ENCODE results near the gene TMEM120B.

Gene TMEM120B

GRCh38 chr12:121770388-121770787 lies 57.8 kb downstream of the TMEM120B start:
- H3K4me3 ChIP-seq (ENCODE audit: low read depth, low read length) = no peak overlapping the region

DNA sequence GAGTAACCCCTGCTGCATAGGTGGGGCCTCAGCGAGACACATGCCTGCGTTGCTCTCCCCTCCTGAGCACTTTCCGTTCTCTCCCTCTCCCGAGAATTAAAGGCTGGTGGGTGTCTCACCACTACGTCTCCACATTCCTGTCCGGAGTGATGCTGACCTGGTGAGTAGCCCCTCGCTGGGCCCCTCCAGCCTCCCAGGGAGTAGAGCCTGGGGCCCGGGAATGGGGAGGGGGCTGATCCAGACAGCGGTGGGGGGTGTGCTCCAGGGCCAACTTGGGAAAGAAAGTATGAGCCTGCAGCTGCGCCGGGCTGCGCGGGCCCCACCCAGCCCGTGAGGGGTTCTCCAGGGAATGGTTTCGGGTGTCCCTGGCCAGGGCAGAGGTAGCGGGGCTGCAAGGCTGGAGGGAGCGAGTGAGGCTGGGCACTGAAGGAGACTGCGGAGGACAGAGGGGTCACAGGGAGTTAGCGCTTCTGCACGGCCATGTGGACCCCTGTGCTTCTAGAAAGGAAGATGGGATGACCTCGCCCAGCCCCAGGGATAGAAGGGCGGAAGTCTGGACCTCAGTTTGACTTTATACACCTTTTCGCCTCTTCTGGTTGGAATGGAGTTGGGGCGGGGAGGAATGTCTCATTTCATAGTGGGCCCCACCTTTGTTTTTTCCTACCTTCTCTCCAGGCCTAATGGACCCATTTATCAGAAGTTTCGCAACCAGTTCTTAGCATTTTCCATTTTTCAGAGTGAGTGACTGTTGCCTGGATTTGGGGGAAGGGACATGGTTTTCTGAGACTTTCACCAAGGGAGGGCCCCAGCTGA lies 58.5 kb downstream of the TMEM120B start:
- H3K4me3 ChIP-seq (ENCODE audit: low read depth, low read length) = no peak overlapping the region

DNA sequence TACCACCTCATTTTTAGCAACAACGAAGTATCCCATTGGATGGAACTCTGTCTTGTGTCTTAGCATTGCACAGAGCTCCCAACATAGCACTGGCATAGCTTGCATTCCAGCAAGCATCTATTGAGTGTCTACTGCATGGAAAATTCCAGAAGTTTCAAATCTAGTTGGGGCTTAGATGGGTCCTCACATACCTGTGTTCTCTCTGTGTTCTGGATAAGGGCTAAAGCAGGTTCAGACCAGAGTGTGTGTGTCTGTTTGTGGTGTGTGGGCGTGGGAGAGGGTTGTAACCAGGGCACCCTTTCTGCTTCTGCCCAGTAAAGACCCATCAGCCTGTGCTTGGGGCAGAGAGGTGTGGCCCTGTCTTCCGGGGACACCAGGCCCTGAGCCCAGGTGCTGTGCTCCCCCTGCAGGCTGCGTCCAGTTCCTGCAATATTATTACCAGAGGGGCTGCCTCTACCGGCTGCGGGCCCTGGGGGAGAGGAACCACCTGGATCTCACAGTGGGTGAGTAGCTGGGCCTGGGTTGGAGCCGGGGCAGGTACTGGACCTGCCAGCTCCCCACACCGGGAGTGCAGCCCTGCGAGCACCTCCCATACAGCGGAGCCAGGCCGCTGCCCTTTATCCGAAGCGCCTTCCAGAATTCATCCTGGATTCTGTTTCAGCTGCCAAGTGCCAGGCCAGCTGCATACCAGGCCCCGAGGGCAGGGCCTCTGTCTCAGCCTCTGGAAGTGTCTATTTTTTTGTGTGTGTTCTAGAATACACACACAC lies 60.6 kb downstream of the TMEM120B start:
- no peak overlapping the region for H3K4me3 ChIP-seq (ENCODE audit: low read depth, low read length)

DNA sequence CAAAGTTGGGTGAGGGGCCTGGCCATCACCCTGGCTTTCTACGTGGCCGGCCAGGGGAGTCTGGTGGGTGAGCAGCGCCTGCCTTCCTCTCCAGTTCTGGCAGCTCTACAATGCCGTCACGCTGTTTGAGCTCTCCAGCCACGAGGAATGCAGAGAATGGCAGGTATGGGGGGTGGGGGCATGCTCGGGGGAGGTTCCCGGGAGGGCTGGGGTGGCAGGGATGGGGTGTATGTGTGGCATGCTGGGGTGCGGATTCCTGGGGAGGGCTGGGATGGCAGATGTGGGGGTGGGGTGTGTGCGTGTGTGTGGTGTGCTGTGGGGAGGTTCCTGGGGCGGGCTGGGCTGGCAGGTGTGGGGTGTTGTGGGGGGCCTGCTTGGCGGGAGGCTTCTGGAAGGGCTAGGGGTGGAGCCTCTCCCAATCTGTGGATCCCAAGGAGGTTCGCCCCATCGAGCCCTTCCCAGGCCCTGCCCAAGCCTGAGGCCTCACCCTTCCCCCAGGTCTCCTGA lies 62.5 kb downstream of the TMEM120B start:
- H3K4me3 ChIP-seq (ENCODE audit: low read depth, low read length) = no peak overlapping the region

DNA sequence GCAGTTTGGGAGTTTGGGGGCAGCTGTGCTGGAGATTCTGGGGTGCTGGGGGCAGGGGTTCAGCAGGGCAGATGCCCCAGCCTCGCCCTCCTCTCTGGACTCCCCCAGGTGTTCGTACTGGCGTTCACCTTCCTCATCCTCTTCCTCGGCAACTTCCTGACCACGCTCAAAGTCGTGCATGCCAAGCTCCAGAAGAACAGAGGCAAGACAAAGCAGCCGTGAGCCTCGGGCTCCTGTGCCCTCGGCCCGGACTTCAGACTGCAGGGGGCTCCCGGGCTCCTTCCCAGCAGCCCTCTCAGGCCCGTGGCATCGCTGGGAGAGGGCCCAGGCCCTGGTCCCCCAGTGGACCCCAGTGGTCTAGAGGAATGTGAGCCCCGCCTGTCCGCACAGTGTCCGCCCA lies 62.9 kb downstream of the TMEM120B start:
- no peak overlapping the region for H3K4me3 ChIP-seq (ENCODE audit: low read depth, low read length)

- H3K4me3 ChIP-seq (ENCODE audit: low read depth, low read length) = no peak overlapping the region
Measured at GRCh38 chr12:121776190-121777098, 63.9 kb downstream of the TMEM120B start.

DNA sequence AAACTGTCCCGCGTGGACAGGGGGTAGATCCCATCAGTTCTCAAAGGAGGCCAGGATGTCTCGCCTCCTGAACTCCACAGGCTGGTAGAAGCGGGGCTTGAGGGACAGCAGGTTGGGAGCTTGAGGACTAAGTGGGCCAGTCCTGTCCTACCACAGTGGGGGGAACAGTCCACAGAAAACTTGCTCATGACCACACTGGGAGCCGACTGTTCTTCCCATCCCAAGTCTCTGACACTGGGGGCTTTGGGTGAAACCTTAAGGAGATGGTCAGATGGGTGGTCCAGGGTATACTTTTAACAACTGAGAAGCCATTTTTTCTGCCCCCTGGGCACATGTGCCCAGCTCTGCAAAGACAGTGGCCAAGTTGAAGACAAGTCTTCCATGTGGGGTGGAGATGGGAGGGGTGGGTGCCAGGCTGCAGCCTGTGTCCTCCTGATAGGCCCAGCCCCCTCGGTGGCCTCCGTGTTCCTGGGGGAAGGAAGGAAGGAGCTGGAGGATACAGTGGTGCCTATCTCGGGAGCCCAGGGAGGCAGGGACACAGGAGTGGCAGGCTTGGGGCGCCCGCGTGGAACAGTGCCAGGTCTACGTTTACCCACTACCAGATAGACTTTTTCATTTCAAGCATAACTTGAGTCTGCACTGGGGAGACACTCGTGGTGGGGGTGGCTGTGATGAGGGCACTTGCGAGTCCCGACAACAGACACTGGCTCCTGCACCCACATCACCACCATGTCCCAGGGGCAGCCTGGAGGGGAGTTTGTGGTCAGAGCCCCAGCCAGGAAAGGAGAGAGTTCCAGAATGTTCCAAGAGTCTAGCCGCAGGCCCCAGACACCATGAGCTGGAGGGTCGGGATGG lies 66.2 kb downstream of the TMEM120B start:
- H3K4me3 ChIP-seq (ENCODE audit: low read depth, low read length) = no peak overlapping the region

DNA sequence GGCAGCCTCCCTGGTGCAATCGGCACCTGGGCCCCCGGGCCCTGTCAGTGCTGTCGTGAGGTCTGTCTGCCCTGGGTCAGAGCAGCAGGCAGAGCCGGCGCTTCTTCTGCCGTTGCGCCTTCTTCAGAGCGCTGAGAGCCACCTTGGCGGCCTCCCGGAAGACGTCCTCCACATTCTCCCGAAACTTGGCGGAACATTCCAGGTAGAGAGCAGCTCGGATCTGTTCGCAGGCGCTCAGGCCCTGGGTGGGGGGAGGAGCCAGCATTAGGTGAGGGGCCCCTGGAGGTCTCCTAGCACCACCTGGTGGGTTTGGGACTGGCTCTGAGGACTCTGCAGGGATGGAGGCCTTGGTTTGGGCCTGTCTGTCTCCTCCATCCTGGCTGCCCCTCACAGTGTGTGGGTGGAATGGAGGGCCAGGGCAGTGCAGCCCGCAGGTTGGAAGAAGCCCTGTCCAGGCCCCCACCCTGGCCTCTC lies 66.9 kb downstream of the TMEM120B start:
- no peak overlapping the region for H3K4me3 ChIP-seq (ENCODE audit: low read depth, low read length)

DNA sequence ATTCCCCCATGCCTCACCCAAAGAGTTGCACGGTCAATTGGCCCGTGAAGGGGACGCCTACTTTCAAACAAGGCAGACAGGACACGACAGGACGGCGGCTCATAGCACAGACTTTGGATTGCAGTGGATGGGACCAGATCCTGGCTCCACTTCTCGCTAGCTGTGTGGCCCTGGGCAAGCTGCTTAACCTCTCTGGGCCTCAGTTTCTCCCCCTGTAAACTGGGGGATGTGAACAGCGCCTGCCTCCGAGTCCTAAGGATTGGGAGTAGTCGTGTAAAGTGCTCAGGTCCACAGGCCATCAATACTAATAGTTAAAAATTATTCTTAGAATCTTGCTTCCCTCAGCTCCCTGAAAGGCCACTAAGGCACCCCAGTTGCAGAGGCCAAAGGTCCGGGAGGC lies 67.9 kb downstream of the TMEM120B start:
- H3K4me3 ChIP-seq (ENCODE audit: low read depth, low read length) = no peak overlapping the region

DNA sequence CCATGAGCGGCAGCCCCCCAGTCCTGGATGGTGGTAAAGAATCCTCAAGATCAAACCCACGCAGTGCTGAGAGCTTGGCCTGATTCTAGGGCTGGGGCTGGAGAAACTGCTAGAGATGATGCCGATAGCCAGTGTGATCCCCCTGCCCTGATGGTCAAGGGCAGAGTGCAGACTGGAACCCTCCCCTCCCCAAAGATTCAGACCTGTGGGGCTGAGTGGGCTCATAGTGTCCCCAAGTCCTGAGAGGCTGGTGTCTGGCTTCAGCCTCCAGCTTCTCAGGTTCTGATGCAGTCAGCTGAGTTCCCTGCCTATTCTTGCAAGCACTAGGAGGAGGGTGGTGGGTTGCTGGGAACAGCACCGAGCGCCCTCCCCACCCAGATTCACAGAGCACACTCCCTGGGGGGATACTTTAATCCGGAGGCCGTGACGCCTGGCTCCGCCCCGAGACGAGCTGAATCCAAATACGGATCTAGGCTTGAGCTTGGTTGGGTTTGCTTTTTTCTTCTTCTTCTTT lies 69.0 kb downstream of the TMEM120B start:
- no peak overlapping the region for H3K4me3 ChIP-seq (ENCODE audit: low read depth, low read length)

GRCh38 chr12:121781998-121782979 lies 69.7 kb downstream of the TMEM120B start:
- H3K4me3 ChIP-seq (ENCODE audit: low read depth, low read length) = no peak overlapping the region

- H3K4me3 ChIP-seq (ENCODE audit: low read depth, low read length) = no peak overlapping the region
Measured at GRCh38 chr12:121783766-121784165, 71.2 kb downstream of the TMEM120B start.

- no peak overlapping the region for H3K4me3 ChIP-seq (ENCODE audit: low read depth, low read length)
Measured at GRCh38 chr12:121784460-121784859, 71.9 kb downstream of the TMEM120B start.

DNA sequence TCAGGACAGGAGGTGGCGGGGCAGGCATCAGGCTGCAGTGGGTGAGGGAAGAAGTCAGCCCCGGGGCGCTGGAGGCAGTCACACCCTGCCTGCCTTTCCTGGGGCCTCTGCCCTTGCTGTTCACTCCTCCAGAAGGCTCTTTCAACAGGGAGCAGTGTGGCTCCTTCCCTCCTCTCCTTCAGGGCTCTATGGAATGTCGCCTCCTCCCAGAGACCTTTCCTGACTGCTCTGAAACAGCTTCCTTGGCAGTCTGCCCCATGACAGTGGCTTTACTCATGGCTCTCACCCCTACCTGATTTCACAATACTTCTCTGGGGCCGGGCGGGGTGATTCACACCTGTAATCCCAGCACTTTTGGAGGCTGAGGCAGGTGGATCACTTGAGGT lies 73.9 kb downstream of the TMEM120B start:
- no peak overlapping the region for H3K4me3 ChIP-seq (ENCODE audit: low read depth, low read length)

DNA sequence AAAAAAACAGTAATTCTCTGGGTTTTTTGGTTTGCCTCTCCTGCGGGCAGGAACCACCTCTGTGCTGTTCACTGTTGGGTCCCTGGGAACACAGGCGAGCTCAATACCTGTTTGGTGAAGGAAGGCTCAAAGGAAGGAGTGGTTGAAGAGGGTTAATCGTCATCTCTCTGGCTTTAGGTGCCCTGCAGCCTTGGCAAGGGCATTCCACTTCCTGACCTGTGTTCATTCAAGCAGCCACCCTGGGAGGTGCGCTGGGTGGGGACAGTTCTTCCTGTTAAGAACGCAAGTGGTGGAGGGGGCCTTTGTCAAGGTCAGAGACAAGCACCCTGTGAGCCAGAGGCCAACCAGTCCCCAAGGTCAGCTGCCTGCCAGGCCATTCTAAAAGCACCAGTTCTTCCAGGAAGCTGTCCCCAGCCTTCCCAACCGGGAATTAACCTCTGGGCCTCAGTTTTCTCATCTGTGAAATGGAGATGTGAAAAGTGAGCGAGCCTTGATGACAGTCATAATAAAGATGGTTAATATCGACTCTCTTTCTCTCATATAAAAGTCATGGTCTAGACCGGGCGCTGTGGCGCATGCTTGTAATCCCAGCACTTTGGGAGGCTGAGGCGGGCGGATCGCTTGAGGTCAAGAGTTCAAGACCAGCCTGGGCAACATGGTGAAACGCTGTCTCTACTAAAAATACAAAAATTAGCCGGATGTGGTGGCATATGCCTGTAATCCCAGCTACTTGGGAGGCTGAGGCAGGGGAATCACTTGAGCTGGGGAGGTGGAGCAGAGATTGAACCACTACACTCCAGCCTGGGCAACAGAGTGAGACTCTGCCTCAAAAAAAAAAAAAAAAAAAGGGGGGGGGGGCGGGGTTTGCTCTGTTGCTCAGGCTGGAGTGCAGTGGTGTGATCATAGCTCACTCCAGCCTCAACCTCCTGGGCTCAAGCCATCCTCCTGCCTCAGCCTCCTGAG lies 74.8 kb downstream of the TMEM120B start:
- H3K4me3 ChIP-seq (ENCODE audit: low read depth, low read length) = no peak overlapping the region

DNA sequence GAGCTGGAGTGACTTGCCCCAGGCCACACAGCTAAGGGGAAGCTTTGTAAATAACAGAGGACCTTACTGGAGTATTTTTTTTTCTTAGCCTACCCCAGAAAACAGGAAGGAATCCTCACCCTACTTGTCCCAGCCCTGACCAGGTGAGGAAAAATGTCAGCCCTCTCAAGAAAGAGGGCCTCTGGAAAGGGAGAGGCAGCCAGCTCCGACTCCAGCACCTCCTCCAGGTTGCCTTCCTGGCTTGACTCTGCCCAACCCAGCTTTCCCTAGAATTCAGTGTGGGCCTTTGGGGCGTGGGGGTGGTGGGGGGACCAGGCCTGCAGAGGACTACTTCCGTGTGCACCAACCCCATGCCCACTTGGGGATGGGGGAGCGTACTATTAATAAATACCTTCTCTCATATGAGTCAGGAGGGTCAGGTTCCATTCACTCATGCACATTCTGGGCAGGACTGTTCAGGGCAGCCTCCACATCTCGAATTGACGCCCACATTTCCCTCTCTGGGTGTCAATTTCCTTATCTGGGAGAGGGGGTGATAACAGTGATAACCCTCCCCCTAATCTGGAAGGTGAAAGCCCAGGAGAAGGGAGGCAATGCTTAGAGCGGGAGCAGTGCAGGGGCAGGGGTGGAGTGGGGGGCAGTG lies 75.7 kb downstream of the TMEM120B start:
- no peak overlapping the region for H3K4me3 ChIP-seq (ENCODE audit: low read depth, low read length)

DNA sequence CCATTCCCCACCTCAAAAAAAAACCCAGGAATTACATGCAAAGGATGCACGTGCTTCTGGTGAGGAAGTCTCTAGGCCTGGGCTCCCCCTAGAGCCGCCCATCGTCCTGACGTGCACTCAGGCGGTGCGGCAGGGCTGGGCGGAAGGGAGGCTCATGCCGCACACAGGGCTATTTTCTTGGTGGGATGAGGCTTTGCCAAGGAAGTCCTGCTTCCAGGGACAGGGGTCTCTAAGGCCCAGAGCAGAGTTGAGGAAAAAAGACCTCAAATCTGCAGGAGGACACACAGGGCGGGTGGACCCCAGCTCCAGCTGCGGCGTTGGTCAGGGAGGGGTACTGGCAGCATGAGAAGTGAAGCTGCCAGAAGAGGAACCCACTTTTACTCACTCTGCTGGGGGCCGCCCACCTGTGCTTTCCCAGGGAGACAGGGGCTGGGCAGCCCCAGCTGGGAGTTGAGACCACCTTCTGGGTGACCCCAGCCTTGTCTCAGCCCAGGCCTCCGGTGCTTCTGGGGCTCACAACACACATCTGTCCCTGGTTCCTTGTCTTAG lies 76.8 kb downstream of the TMEM120B start:
- no peak overlapping the region for H3K4me3 ChIP-seq (ENCODE audit: low read depth, low read length)

All from iPS-11a (cell line).